ENCODE measurements around the gene ADAMTS17.

Gene ADAMTS17

GRCh38 chr15:99985878-99986277 is 355.9 kb downstream of the ADAMTS17 start:
- no peak for TF ChIP-seq CTCF (IDR thresholded peaks at IDR 0.05; ENCODE audit: low read depth, low read length)
- Histone ChIP-seq H3K9me3 (ENCODE audit: severe bottlenecking) (peaks cover 2% of the 10 kb centered on the region), H3K27ac (no peak overlapping the region), H3K4me3 (ENCODE audit: low read depth, low read length) (no peak overlapping the region), H3K27me3 (ENCODE audit: insufficient read depth, low read depth, severe bottlenecking) (peaks cover 8% of the 10 kb centered on the region), H3K36me3 (no peaks in the 10 kb centered on the region)
- no peak for DNase-seq

GRCh38 chr15:99984491-99985243 is 357.1 kb downstream of the ADAMTS17 start:
- Histone ChIP-seq H3K27ac (no peak overlapping the region), H3K27me3 (ENCODE audit: insufficient read depth, low read depth, severe bottlenecking) (peaks cover 11% of the 10 kb centered on the region), H3K9me3 (ENCODE audit: severe bottlenecking) (peaks cover 2% of the 10 kb centered on the region), H3K4me3 (ENCODE audit: low read depth, low read length) (no peak overlapping the region), H3K36me3 (no peaks in the 10 kb centered on the region)
- no peak for DNase-seq
- TF ChIP-seq CTCF (IDR thresholded peaks at IDR 0.05; ENCODE audit: low read depth, low read length): no peak

- DNase-seq: no peak
- Histone ChIP-seq H3K27me3 (ENCODE audit: insufficient read depth, low read depth, severe bottlenecking) (peaks cover 11% of the 10 kb centered on the region), H3K4me3 (ENCODE audit: low read depth, low read length) (no peak overlapping the region), H3K36me3 (no peaks in the 10 kb centered on the region), H3K9me3 (ENCODE audit: severe bottlenecking) (peaks cover 2% of the 10 kb centered on the region), H3K27ac (no peak overlapping the region)
- TF ChIP-seq CTCF (IDR thresholded peaks at IDR 0.05; ENCODE audit: low read depth, low read length): no peak
Observed at GRCh38 chr15:99983886-99984286, 357.9 kb downstream of the ADAMTS17 start.

- Histone ChIP-seq H3K4me3 (ENCODE audit: low read depth, low read length) (no peak overlapping the region), H3K9me3 (ENCODE audit: severe bottlenecking) (peaks cover 2% of the 10 kb centered on the region), H3K36me3 (no peaks in the 10 kb centered on the region), H3K27me3 (ENCODE audit: insufficient read depth, low read depth, severe bottlenecking) (peaks cover 11% of the 10 kb centered on the region), H3K27ac (no peak overlapping the region)
- no peak for TF ChIP-seq CTCF (IDR thresholded peaks at IDR 0.05; ENCODE audit: low read depth, low read length)
- DNase-seq: peak; percentile 20
Observed at GRCh38 chr15:99983171-99983885, 358.4 kb downstream of the ADAMTS17 start.

GRCh38 chr15:99982662-99983061 is 359.1 kb downstream of the ADAMTS17 start:
- Histone ChIP-seq H3K36me3 (no peaks in the 10 kb centered on the region), H3K4me3 (ENCODE audit: low read depth, low read length) (no peak overlapping the region), H3K27ac (no peak overlapping the region), H3K27me3 (ENCODE audit: insufficient read depth, low read depth, severe bottlenecking) (peaks cover 15% of the 10 kb centered on the region), H3K9me3 (ENCODE audit: severe bottlenecking) (no peaks in the 10 kb centered on the region)
- TF ChIP-seq CTCF (IDR thresholded peaks at IDR 0.05; ENCODE audit: low read depth, low read length): no peak
- no peak for DNase-seq
